Choroid plexus epithelial cell (primary cell): ENCODE data around the gene MET.

ENCODE experiments used
- DNase-seq: peaks from one replicate; pipeline ENCODE4 v3.0.0-alpha.2; 2010; ENCODE audit warnings: low read depth
- H3K4me3 ChIP-seq: 2 replicates; pipeline ENCODE4 v1.5.1; 2011; ENCODE audit warnings: low read depth, mild to moderate bottlenecking, control low read depth, low read length, moderate library complexity
- TF ChIP-seq, protein P1 (sequence below): conservative IDR thresholded peaks from 2 replicates; pipeline ENCODE4 v1.5.1; 2011; ENCODE audit warnings: low read depth, mild to moderate bottlenecking, control low read depth, inconsistent platforms, low read length, moderate library complexity

MET gene

DNA sequence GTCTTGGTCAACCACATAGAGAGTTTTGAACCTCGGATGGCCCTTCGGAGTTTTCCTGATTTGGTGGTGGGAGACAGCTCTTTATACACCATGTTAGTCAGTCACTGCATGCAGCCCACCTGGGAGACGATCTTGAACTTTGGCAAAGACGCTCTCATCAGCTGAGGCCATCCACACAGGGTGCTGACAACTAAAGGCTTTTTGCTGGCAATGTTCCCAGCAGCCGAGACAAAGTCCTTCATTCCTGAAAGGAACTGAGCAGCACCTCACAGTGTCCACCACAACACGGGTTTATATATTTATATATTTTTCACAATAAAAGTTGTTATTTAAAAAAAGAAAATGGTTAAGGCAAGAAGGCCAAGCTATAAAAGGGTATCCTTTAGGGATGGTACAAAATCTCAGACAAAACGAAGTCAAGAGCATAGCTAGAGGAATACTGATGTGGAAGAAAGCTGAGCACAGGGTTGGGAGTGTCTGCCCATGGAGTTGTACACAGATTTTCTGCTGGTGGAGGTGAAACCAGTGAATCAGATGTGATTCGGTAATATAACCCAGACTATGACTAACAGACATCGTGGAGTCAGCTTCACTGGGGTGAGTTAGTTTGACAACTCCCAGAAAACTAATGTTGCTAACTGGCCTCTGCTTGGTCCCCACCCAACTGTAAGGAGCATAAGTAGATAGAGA is 163.0 kb downstream of the MET start:
- H3K4me3 ChIP-seq, result no peak overlapping the region
- TF ChIP-seq, protein P1, sequence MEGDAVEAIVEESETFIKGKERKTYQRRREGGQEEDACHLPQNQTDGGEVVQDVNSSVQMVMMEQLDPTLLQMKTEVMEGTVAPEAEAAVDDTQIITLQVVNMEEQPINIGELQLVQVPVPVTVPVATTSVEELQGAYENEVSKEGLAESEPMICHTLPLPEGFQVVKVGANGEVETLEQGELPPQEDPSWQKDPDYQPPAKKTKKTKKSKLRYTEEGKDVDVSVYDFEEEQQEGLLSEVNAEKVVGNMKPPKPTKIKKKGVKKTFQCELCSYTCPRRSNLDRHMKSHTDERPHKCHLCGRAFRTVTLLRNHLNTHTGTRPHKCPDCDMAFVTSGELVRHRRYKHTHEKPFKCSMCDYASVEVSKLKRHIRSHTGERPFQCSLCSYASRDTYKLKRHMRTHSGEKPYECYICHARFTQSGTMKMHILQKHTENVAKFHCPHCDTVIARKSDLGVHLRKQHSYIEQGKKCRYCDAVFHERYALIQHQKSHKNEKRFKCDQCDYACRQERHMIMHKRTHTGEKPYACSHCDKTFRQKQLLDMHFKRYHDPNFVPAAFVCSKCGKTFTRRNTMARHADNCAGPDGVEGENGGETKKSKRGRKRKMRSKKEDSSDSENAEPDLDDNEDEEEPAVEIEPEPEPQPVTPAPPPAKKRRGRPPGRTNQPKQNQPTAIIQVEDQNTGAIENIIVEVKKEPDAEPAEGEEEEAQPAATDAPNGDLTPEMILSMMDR, result no peak
- peak; percentile 69 for DNase-seq

DNA sequence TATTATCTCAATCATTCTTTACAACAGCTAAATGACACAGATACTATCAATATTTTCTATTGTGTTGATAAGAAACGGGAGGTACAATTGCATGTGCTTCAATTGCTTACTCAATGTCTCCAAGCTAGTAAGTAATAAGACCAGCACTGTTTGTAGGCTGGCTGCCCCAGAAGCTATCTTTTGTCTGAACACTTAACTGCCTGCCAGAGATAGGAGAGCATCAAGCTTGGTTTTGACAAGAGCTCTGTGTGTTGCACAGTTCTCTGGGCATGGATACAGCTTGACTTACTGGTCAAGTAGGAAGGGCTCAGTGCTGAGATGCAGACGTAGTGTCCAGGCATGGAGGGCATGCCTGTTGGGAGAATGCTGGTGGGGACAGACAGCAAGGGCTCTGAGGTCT is 164.1 kb downstream of the MET start:
- no peak overlapping the region for H3K4me3 ChIP-seq
- TF ChIP-seq, protein P1, result no peak
- DNase-seq, result no peak

DNA sequence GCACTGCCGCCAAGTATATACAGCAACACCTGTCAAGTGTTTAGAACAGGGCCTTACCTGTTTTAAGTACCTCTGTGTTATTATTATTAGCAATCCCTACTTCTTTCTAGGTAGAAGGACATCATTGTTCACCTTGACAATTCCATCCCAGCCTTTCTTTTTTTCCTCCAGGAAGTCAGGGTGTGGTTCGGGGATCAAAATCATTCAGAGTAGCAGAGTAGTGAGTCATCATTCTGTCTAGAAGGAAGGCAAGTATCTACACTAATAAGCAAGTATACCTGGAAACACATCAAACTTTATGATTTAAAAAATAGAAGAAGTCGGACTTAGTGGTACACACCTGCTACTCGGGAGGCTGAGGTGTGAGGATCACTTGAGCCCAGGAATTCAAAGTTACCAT is 164.9 kb downstream of the MET start:
- TF ChIP-seq, protein P1, result no peak
- no peak for DNase-seq
- no peak overlapping the region for H3K4me3 ChIP-seq

DNA sequence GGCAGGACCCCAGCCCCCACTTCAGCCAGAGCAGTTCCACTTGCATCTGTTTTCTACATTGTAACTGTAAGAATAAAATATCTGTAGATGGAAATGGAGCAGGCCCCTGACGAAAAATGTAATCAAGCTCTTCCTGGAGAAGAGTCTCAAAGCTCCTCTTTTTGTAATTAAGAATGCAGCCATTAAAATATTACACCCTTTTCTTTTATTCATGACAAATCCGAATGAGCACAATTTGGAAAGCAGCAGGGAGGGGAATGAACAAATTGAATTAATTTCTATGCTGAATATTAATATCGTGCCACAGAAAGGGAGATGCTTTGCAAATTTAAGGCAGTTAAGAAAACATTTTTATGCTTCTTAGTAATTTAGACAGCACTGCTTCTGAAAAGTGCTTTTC is 165.6 kb downstream of the MET start:
- no peak overlapping the region for H3K4me3 ChIP-seq
- TF ChIP-seq, protein P1, result no peak
- DNase-seq, result no peak

DNA sequence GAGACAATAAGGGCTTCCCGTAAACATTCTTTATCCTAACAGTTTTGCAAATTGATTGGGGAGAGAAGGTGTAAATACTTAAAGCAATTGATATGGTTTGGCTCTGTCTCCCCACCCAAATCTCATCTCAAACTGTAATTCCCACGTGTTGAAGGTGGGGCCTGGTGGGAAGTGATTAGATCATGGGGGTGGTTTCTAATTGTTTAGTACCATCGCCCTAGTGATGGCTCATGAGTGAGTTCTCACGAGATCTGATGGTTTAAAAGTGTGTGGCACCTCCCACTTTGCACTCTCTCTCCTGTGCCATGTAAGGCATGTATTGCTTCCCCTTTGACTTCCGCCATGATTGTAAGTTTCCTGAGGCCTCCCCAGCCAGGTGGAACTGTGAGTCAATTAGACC is 168.3 kb downstream of the MET start:
- H3K4me3 ChIP-seq, result no peak overlapping the region
- TF ChIP-seq, protein P1, result no peak
- DNase-seq, result no peak

DNA sequence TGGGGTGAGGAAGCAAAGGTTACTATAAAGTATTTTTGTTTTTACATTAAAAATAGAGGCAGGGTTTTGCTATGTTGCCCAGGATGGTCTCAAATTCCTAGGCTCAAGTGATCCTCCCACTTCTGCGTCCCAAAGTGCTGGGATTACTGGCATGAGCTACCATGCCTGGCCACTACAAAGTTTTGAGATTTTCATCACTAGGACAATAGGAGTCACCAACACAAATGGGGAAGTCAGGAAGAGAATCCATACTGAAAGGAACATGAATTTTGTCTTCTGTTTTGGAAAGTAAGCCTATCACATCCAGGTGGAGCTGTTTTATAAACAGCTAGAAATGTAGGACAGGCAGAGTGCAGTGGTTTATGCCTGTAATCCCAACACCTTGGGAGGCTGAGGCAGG is 170.4 kb downstream of the MET start:
- DNase-seq, result no peak
- TF ChIP-seq, protein P1, result no peak

DNA sequence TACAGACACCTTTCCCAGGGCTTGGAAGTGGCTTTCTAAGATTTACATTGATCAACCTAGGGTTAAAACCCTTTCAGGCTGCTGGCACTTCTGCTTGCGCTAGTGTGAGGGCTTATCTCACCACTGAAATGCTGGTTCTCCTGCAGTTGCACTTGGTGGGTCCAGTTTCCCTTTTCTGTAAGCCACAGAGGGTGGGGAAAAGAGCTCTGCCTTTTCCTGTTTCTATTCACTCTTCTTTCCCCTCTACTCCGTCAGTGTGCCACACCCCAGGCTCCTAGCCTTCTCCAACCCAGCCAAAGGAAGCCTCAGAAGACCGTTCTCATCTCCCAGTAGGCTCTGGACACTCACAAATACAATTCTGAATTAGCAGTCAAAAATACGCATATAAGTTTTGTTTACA is 171.4 kb downstream of the MET start:
- TF ChIP-seq, protein P1, result no peak
- no peak overlapping the region for H3K4me3 ChIP-seq
- no peak for DNase-seq

More for the DNA sequence above, 170.4 kb downstream of the MET start:
- H3K4me3 ChIP-seq, result no peak overlapping the region
